Measurements from ENCODE around the gene TLCD3B.

TLCD3B gene

GRCh38 chr16:29987371-29988085 is 43.5 kb downstream of the TLCD3B start:
- no peak for DNase-seq

GRCh38 chr16:29986931-29987330 is 44.1 kb downstream of the TLCD3B start:
- no peak for DNase-seq

GRCh38 chr16:29986231-29986630 is 44.8 kb downstream of the TLCD3B start:
- no peak for DNase-seq

- no peak for DNase-seq
Measured at GRCh38 chr16:29985271-29985811, 45.7 kb downstream of the TLCD3B start.

DNA sequence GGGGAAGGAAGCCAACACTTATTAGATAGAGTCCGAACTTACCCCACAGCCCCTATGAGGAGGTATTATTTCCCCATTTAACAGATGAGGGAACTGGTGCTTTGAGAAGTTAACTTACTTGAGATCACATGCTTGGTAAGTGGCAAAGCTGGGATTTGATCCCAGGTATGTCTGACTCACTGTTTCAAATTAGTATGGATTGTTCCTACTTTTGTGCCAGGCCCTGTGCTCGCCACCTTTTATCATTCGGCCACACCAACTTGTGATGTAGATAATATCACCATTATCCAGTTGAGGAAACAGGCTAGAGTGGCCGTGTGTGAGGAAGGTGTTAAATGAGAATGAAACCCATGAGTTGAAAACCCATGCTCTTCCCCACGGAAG is 46.3 kb downstream of the TLCD3B start:
- DNase-seq, result no peak

- peak; percentile 38 for DNase-seq
Measured at GRCh38 chr16:29984137-29984763, 46.8 kb downstream of the TLCD3B start.

GRCh38 chr16:29983420-29984136 is 47.5 kb downstream of the TLCD3B start:
- no peak for DNase-seq

- DNase-seq, result no peak
Measured at GRCh38 chr16:29982560-29983419, 48.3 kb downstream of the TLCD3B start.

GRCh38 chr16:29978564-29979270 is 52.4 kb downstream of the TLCD3B start:
- DNase-seq, result no peak

DNA sequence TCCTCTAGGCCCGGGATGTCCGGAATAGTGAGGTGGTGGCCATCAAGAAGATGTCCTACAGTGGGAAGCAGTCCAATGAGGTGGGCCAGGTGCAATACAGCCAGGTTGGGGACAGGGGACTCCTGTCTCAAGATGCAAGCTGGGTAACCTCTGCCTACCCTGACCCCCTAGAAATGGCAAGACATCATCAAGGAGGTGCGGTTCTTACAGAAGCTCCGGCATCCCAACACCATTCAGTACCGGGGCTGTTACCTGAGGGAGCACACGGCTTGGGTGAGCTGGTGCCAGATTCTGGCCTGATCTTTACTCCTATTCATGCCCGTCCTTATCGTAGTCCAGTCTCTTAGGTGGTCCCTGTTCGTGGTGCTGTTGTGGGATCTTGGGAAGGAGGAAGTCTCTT is 53.0 kb downstream of the TLCD3B start:
- no peak for DNase-seq

- no peak for DNase-seq
Measured at GRCh38 chr16:29977063-29977825, 53.8 kb downstream of the TLCD3B start.

GRCh38 chr16:29975811-29976511 is 55.1 kb downstream of the TLCD3B start:
- DNase-seq, result peak; percentile 4

GRCh38 chr16:29975134-29975538 is 55.9 kb downstream of the TLCD3B start:
- no peak for DNase-seq
